Measurements from ENCODE around the gene TEX54. TPM values are rescaled to one million over a fixed set of nuclear protein-coding genes. Genes with fewer than 3 reads are reported as not detected.
"Not testable (repeated sequence)": the region's sequence is repeated elsewhere in the genome, so short reads cannot be mapped to it uniquely, and the experiment has no call there.

The TEX54 gene
- not detected for total RNA-seq
- long read RNA-seq = 0 reads

- no peak for DNase-seq (ENCODE audit: low spot score)
Measured at GRCh38 chr11:62832336-62833234, at the start of gene TEX54. TEX54 (minus strand) TSS chr11:62832841.

GRCh38 chr11:62882431-62882749, 49.7 kb upstream of the TEX54 start:
- DNase-seq (ENCODE audit: low spot score) = no peak

- DNase-seq (ENCODE audit: low spot score) = peak; percentile 96
Measured at GRCh38 chr11:62881579-62882430, 49.2 kb upstream of the TEX54 start.

- DNase-seq (ENCODE audit: low spot score) = peak; percentile 97
Measured at GRCh38 chr11:62880803-62881578, 48.4 kb upstream of the TEX54 start, which contains the start of gene SLC3A2. SLC3A2 (plus strand) TSS chr11:62880896; CDS start chr11:62881024, 128 bp downstream.

DNA sequence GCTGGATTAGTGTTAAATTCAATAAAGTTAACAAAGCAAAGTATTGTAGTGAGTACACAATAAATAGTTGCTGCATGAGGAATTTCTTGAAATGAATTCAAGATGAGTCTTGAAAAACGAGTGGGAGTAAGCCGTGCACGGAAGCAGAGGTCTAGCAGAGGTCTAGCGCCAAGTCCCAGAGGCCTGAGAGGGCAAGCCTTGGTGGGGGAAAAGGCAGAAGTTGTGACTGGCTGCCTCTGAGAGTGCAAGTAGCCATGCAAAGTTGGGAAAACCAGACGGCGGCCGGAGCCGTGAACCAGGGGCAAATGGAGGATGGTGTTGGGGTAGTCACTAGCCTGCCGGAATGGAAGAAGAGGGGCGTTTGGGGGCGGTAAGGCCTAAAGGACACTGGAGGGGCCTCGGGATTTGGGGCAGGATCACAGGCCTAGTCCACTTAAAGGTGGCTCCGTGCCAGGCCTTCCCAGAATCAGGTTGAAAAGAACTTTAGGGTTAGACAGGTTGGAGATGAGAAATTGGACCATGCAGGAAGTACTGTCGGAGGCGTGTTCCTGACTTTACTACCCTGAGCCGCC, 47.7 kb upstream of the TEX54 start:
- DNase-seq (ENCODE audit: low spot score) = peak; percentile 91

- no peak for DNase-seq (ENCODE audit: low spot score)
Measured at GRCh38 chr11:62879235-62879978, 46.8 kb upstream of the TEX54 start.

DNA sequence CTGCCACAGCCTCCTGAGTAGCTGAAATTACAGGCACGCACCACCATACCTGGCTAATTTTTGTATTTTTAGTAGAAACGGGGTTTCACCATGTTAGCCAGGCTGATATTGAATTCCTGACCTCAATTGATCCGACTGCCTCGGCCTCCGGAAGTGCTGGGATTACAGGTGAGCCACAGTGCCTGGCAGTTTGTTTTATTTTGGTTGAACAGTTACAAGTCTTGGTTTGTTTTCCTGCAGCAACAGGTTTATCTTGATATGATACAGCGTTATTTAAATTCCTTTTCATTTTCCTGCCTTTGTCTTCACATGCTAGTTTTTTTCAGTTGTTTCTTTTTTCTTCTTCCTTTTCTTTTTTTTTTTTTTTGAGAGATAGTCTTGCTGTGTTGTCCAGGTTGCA, 44.1 kb upstream of the TEX54 start:
- no peak for DNase-seq (ENCODE audit: low spot score)

GRCh38 chr11:62875698-62876478, 43.2 kb upstream of the TEX54 start:
- no peak for DNase-seq (ENCODE audit: low spot score)

DNA sequence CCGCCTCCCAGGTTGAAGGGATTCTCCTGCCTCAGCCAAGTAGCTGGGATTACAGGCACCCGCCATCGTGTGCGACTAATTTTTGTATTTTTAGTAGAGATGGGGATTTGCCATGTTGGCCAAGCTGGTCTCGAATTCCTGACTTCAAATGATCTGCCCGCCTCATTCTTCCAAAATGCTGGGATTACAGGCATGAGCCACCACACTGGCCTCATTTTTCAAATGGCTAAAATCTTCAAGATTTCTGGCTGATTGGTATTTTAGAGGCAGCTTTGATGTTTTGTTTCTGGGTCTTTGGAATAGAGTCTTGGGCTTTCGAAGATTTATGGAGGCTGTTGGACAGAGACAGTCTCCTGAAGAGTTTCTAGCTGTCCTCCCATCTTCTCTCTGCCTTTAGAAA, 42.2 kb upstream of the TEX54 start:
- DNase-seq (ENCODE audit: low spot score) = no peak

DNA sequence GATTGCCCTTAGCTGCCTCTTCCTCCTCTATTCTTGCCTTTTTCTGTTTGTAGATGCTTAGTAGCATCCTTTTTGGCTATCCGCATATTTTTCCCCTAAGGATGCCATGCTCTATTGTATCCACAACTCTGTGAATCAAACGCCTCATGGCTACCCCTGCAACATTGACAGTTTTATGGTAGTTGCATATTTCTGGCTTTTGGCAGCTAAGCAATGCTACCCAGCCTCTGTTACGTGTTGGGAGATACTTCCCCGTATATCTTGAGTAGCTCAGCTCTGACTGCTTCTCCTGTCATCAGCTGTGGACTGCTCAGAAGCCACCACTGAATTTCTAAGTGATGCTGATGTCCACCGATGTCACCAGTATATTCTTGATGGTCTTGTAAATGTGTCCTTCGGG, 33.0 kb upstream of the TEX54 start:
- no peak for DNase-seq (ENCODE audit: low spot score)

GRCh38 chr11:62863687-62864335, 31.2 kb upstream of the TEX54 start:
- no peak for DNase-seq (ENCODE audit: low spot score)

DNA sequence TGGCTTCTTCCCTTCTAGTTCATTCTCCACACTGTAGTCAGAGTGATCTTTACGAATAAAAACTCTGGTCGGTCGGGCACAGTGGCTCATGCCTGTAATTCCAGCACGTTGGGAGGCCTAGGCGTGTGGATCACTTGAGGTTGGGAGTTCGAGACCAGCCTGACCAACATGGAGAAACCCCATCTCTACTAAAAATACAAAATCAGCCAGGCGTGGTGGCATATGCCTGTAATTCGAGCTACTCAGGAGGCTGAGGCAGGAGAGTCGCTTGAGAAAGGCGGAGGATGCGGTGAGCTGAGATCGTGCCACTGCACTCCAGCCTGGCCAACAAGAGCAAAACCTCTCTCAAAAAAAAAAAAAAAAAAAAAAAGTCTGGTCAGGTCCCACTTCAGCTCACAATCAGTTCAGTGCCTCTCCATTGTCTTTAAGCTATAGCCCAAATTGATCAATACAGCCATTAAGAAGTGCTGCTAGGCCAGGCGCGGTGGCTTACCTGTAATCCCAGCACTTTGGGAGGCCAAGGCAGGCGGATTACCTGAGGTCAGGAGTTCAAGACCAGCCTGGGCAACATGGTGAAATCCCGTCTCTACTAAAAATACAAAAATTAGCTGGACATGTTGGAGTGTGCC, 29.0 kb upstream of the TEX54 start:
- DNase-seq (ENCODE audit: low spot score) = not testable (repeated sequence)

DNA sequence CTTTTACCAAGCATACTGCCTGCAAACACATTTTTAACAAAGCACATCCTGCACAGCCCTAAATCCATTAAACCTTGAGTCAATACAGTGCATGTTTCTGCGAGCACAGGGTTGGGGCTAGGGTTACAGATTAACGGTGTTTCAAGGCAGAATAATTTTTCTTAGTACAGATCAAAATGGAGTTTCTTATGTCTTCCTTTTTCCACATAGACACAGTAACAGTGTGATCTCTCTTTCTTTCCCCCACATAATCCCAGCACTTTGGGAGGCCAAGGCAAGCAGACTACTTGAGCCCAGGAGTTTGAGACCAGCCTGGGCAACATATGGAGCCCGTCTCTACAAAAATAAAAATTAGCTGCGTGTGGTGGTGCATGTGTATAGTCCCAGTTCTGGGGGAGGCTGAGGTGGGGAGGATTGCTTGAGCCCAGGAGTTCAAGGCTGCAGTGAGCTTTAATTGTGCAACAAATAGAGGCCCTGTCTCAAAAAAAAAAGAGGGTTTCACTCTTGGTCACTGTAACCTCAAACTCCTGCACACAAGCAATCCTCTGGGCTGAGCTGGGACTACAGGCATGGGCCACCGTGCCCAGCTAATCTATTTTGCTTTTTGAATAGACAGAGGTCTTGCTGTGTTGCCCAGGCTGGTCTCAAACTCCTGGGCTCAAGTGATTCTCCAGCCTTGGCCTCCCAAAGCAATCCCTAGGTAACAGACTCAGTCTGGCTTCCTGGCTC, 28.4 kb upstream of the TEX54 start:
- no peak for DNase-seq (ENCODE audit: low spot score)

- not testable (repeated sequence) for DNase-seq (ENCODE audit: low spot score)
Measured at GRCh38 chr11:62859281-62859703, 26.7 kb upstream of the TEX54 start.

- DNase-seq (ENCODE audit: low spot score) = no peak
Measured at GRCh38 chr11:62858201-62858600, 25.6 kb upstream of the TEX54 start.

GRCh38 chr11:62857541-62857982, 24.9 kb upstream of the TEX54 start:
- DNase-seq (ENCODE audit: low spot score) = no peak

DNA sequence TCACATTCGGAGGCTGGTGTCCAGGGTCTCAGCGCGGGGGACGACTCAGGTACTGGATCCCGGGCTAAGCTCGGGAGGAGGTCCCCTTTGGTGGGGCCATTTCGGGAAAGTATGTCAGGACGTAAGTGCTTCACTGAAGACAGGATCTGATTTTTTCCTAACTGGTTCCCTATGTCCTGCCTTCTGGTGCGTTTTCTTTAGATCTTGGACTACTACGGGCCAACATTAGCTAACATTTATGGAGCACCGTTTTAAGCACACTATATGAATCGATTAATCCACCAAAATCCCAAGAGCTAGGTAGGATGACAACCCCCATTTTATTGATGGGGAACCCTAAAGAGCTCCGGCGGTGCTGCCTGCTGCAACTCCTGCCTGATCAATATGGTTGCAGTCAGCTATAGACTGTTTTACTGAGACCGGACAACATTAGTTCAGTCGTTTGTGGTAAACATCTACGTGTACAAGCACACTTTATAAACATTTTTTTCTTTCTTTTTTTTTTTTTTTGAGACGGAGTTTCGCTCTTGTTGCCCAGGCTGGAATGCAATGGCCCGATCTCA, 23.8 kb upstream of the TEX54 start:
- DNase-seq (ENCODE audit: low spot score) = no peak

Data from mesenteric fat pad (tissue), 1 donor.